Astrocyte of the cerebellum (primary cell): Measurements from ENCODE around the gene CRKL.

Source experiments
- DNase-seq: peaks from one replicate; pipeline ENCODE4 v3.0.0-alpha.2; 2011; ENCODE audit warnings: low read depth
- H3K4me3 ChIP-seq: 2 replicates; pipeline ENCODE4 v1.5.1; 2011; ENCODE audit warnings: mild to moderate bottlenecking, low read depth, low read length, moderate library complexity
- in situ Hi-C: cut with HindIII; loops from 2 replicates; pipeline ENCODE4 v1.10.0; 2017; ENCODE audit warnings: low sequenced_read_pairs
- TF ChIP-seq, protein P1 (sequence below): IDR thresholded peaks from 2 replicates; pipeline ENCODE4 v1.5.1; 2012; ENCODE audit warnings: low read length, low read depth, moderate library complexity, mild to moderate bottlenecking; ENCODE audit errors: missing control alignments

Gene CRKL

DNA sequence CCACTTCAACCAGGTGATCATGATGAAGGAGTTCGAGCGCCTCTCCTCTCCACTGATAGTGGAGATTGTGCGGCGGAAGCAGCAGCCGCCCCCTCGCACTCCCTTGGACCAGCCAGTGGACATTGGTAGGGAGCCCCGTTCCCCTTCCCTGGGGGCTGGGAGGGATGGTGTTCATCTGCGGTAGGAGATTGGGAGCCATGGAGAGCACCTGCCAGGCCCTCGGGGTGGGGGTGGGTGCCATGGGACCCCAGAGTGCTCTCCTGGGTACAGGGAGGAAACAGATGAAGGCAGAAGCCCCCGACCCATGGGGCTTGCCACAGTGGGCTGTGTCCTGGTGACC is 77.7 kb downstream of the CRKL start:
- TF ChIP-seq, protein P1, sequence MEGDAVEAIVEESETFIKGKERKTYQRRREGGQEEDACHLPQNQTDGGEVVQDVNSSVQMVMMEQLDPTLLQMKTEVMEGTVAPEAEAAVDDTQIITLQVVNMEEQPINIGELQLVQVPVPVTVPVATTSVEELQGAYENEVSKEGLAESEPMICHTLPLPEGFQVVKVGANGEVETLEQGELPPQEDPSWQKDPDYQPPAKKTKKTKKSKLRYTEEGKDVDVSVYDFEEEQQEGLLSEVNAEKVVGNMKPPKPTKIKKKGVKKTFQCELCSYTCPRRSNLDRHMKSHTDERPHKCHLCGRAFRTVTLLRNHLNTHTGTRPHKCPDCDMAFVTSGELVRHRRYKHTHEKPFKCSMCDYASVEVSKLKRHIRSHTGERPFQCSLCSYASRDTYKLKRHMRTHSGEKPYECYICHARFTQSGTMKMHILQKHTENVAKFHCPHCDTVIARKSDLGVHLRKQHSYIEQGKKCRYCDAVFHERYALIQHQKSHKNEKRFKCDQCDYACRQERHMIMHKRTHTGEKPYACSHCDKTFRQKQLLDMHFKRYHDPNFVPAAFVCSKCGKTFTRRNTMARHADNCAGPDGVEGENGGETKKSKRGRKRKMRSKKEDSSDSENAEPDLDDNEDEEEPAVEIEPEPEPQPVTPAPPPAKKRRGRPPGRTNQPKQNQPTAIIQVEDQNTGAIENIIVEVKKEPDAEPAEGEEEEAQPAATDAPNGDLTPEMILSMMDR = no peak
- in situ Hi-C loops = no loop called here
- no peak for DNase-seq
- no peak overlapping the region for H3K4me3 ChIP-seq

DNA sequence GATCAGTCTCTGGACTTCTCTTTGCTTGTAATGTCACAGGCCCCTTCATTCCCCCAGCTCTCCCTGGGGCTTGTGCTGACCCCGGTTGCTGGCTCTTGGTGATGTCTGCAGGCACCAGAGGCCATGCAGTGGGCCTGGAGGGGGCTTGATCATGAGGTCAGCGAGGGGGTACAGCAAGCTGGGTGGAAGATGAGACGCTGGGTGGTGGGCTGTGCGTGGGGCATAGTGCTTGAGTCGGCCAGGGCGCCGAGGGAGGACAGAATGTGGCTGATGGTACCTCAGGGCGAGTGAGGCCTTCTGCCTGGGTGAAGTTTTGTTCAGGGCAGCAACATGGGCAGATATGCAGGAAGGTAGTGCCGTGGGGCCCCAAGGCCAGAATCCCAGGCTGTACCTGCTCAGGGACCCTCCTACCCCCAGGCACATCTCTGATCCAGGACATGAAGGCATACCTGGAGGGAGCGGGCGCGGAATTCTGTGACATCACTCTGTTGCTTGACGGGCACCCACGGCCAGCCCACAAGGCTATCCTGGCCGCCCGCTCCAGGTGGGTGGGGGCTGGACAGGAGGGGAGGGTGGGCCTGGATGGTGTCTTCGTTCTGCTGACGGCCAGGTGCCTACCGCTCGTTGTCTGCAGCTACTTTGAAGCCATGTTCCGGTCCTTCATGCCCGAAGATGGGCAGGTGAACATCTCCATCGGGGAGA is 78.3 kb downstream of the CRKL start:
- no peak for DNase-seq
- no peak overlapping the region for H3K4me3 ChIP-seq
- in situ Hi-C loops = no loop called here
- TF ChIP-seq, protein P1 = no peak

DNA sequence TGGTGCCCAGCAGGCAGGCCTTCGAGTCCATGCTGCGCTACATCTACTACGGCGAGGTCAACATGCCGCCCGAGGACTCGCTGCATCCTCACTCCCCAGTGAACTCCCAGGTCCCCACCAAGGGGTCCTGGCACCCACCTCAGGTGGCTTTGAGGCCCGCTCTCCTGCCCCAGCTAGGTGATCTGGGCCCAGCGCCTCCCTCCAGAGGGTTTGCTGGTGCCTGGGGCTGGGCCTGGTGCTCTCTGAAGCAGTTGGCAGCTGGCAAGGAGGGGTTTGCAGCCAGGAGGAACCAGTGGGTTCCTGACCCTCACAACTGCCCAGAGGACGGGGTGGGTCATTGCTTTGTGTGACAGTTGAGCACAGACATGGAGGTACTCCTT is 78.8 kb downstream of the CRKL start:
- H3K4me3 ChIP-seq = no peak overlapping the region
- TF ChIP-seq, protein P1 = no peak
- no peak for DNase-seq
- in situ Hi-C loops = no loop called here

DNA sequence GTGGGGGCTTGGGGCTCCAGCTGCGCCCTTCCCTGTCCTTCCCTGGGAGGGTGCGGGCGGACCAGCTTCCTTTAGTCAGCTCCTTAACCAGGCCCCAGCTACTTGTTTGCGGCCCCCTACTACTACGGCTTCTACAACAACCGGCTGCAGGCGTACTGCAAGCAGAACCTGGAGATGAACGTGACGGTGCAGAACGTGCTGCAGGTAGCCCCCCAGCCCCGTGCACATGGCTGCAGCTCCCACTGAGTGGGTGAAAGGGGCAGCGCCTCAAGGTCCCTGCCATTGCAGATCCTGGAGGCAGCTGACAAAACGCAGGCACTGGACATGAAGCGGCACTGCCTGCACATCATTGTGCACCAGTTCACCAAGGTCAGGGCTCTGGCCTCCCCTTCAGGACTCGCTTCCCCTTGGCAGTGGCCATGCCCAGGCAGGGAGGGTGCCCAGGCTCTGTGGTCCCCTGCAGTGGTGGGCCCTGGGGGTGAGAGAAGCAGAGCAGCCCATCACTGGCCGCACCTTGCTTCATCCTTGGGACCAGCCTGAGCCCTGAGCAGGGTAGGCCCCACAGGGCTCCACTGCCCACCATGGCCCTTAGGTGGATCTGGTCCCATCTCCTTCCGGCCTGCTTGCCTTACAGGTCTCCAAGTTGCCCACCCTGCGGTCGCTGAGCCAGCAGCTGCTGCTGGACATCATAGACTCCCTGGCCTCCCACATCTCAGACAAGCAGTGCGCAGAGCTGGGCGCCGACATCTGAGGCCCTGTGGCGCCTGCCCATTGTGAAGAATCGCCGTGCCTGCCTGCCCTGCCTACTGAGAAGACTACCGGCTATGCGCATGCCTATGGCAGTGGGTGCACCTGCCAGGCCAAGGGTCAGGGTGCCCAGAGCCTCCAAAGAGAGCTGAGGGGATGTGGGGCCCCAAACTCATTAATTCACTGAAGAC is 79.7 kb downstream of the CRKL start:
- in situ Hi-C loops = no loop called here
- no peak overlapping the region for H3K4me3 ChIP-seq
- TF ChIP-seq, protein P1 = no peak

DNA sequence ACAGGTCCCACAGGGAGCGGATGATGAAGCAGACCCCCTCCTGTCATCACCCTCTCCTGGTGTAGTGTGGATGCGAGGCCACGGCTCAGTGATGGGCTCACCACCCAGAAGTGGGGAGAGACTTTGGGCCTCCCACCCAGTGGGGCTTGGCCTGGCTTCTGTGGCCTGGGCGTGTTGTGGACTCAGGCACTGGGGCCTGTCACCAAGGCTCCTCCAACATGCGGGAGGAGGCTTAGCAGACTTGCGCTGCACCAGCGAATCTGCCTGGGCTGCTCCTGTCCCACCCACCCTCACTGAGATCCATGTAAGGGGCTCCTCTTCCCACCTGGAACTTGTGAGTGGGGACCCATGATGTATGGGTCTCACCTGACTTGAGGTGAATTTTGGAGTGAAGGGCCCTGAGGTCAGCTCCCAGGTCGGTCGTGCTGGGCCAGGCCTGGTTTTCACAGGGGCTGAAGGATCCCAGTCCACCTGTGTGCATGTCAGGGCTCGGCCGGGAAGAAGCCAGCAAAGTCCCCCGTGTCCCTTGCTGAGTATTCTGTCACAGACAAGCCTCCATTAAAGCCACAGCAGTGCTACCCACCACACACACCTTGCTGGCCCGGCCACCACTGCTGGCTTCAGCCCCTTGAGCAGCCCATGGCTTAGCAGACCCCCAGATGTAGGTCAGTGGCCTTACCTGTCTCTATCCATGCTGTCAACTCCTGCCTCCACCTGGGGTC is 80.5 kb downstream of the CRKL start:
- no peak overlapping the region for H3K4me3 ChIP-seq
- DNase-seq = no peak
- TF ChIP-seq, protein P1 = no peak
- in situ Hi-C loops = no loop called here

More for the DNA sequence above, 79.7 kb downstream of the CRKL start:
- no peak for DNase-seq
